NB4 (cell line): ENCODE data around the gene CADPS2.

Experiments used
- CTCF ChIP-seq: IDR thresholded peaks from one replicate; pipeline ENCODE4 v1.5.1; 2012; ENCODE audit warnings: low read depth, low read length
- MAX ChIP-seq: IDR thresholded peaks from 2 replicates; pipeline ENCODE4 v1.6.1; 2011; ENCODE audit warnings: low read depth, low read length
- MYC ChIP-seq: IDR thresholded peaks from 2 replicates; pipeline ENCODE4 v1.6.1; 2011; ENCODE audit warnings: low read depth, low read length
- POLR2A ChIP-seq: IDR thresholded peaks from 2 replicates; pipeline ENCODE4 v1.6.1; 2011; ENCODE audit warnings: mild to moderate bottlenecking; ENCODE audit not compliant: insufficient read length; ENCODE audit errors: extremely low read depth

GRCh38 chr7:122887198-122887597, 938 bp upstream of the CADPS2 start:
- TF ChIP-seq CTCF, result no peak
- TF ChIP-seq POLR2A, result no peak
- TF ChIP-seq MAX, result no peak
- TF ChIP-seq MYC, result no peak
